ENCODE measurements around the gene ATP8B3.
"Not testable (repeated sequence)": the region's sequence is repeated elsewhere in the genome, so short reads cannot be mapped to it uniquely, and the experiment has no call there.

The ATP8B3 gene

DNA sequence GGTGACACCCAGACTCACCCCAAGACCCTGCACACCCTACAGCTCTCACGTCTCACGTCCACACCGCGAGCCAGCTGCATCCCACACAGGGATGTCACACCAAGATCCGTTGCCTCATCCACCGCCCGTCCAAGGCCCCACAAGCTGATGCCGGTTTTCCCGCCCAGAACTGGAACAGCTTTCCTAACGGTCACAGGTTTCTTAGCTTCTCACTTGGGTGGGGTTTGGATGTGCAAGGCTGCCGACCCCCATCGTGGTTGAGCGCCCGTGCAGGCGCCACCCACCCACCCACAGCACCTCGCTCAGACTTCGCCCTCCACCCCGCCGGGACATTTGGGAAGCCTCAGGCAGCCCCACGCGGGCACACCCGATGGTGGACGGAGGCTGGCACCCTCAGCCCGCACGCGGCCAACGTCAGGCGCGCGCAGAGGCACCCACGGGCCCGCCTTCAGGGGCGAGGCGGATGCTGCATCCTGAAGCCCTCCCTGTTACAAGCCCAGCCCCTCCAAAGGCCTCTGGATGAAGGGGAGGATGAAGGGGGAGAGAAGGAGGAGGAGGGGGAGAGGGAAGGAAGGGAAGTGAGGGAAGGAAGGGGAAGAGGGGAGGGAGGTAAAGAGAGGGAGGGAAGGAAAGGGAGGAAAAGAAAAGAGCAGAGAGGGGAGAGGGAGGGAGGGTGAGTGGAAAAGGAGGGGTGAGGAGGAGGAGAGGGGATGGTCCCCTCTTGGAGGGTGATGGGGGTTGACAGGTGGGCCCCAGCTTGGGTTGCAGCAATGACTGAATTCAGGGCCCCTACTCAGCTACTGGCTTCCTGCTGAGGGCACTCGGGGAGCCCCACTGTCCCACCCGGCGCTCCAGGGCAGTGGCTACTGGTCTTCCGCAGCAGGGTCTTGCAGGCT lies 45.9 kb downstream of the ATP8B3 start:
- DNase-seq: no peak

GRCh38 chr19:1765232-1765903 lies 46.7 kb downstream of the ATP8B3 start:
- DNase-seq: peak; percentile 72

- DNase-seq: peak; percentile 51
Observed at GRCh38 chr19:1764729-1765128, 47.3 kb downstream of the ATP8B3 start.

DNA sequence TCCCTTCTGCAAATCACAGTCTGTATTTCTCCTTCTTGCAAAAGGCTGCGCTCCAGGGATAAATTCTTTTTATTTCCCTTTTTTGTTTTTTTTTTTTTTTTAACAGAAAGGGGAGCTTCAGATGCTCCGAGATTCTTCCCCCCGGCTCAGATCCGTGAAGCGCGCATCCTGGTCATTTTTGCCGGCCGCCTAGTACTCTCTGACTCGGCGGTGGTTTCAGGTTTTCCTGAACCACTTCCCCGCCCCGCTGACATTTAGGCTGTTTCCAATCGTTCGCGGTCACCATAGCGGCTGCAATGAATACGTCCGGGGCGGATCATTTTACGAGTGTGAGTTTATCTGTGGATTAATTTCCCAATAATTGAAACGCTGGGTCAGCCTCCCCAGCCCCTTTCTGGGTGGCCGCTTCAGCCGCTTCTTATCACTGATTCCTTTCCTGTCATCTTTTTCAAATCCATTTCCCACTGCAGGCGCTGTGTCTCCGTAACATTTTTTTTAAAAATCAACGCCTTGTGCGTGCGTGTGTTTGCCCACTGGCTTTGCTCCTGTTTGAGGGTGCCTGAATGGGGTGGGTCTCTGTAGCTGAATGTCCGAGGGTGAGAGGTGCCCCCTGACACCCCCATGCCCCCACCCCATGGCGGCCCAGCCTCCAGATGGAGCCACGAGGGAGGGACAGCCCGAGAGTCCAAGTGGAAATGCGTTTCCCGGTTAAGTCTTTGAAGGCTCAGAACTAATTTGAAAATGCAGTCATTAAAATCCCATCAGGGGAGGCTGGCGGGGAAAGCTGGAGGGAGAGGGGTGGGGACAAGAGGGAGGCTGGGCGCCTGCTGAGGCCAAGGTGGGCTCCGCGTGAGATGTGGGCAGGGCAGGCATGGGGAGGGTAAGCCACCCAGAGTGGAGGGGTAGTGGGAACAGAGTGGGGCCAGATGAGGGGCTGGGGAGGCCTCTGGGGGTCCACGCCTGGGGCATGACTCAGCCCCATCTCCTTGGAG lies 48.1 kb downstream of the ATP8B3 start:
- DNase-seq: peak; percentile 24

DNA sequence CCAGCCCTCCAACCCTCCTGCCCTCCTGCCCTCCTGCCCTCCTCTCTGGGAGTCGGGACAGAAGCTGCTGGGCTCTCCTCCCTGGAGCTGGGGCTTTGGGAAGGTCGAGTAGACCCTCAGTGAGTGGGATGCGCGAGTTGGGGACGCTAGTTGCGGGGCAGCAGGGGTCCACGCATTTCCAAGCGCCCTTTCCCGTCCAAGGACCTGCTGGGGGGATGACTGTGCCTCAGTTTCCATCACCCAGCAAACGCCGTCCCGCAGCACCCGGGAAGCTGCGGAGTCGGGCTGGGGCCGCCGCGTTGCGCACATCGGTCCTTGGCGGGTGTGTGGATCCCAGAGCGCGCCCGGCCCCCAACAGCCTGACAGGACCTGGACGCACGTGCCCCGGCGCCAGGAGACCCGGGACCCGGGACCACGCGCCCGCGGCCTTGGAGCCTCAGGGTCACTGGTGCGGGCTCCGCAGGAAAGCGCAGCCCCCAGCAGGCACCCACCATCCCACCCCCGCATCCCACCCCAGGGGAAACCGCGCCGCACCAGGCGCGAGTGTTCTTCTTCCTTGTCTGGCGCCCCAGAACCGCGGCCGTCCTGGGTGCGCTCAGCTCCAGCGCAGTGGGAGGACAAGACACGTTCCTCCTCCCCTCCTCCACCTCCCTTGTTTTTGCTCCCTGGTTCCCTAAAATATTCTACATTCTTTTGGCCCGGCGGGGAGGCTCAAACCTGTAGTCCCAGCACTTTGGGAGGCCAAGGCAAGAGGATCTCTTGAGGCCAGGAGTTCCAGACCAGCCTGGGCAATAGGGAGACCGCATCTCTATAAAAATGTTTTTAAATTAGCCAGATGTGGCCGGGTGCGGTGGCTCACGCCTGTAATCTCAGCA lies 49.6 kb downstream of the ATP8B3 start:
- no peak for DNase-seq

DNA sequence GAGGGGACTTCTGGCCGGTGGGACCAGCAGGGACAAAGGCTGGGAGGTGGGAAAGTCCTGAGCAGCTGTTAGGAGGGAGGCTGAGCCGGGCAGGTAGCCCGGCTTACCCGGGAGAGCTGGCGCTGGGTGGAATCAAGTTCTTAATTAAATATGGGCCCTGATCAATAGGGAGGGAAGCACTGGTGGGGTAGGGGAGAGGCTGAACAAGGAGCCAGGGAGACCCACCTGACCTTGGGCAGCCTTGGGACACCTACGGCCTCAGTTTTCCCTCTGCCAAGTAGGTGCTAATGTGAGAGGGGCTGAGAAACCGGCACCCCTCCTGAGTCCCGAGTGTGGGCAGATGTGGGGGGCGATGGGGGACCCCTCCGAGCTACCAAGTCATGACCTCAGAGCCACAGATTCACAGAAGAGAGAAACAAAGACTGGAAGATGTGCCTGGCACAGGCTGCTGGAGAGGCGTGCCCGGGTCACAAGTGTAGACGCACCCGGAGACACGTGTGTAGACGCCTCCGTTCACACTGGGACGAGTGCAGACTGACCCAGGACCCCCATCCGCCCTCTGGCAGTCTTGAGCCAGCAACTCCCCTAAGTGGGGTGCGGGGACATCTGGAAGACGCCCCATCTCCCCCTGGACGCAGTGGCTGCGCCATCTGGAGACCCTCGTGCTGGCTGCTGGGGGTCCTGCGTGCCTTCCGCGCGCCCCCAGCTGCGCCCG lies 50.4 kb downstream of the ATP8B3 start:
- DNase-seq: no peak

GRCh38 chr19:1760786-1761527 lies 51.1 kb downstream of the ATP8B3 start:
- DNase-seq: not testable (repeated sequence)

GRCh38 chr19:1760020-1760419 lies 52.1 kb downstream of the ATP8B3 start:
- no peak for DNase-seq

DNA sequence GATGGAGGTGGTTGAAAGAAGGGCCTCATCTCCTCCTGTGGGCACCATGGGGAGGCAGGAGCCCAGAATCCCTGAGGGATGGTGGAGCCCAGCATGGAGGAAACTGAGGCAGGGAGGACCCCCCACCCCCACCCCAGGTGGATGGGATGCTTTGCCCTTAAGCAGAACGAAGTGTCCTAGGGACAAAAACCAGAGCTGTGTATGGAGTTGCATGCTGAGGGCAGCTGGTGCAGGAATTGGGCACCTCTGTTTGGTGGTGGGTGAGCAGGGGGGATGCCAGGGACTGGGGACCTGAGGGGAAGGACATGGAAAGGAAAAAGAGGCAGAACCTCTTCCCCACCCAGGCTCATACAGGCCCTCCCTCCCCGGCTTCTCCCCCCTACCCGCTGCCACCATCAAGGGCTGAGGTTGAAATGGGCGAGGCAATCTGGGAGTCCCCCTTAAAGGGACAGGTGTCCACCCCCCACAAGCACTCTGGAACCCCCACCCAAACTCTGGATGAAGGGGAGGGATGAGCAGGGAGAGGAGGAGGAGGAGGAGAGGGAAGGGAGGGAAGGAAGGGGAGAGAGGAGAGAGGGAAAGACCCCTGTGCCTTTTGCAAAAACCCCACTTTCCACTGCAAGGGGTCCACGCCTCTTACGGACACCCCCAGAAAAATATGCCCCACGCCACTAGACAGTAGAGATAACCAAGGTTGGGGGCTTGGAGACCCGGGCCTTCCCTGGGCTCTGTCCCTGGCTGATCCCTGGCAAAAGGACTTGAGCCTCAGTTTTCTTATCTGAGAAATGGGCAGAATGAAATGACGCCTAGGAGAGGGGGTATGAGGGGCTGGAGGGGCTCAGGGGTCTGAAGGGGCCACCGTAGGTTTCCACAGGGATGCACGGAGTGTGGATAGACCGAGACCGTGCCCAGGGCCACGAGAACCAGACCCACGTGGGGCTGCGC lies 52.8 kb downstream of the ATP8B3 start:
- DNase-seq: no peak

DNA sequence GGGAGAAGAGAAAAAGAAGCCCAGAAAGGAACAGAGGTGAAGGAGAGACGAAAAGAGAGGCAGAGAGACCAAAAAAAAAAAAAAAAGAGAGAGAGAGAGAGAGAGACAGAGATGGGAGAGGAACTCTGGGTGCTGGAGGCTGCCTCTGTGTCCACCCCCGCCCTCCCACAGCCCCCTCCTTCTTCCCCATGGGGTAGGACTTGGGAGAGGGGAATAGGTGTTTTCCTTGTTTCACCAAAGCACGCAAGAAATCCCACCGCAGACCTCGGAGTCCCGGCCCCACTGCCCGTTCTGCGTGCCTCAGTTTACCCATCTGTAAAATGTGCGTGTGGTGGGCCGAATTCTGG lies 53.9 kb downstream of the ATP8B3 start:
- DNase-seq: no peak

DNA sequence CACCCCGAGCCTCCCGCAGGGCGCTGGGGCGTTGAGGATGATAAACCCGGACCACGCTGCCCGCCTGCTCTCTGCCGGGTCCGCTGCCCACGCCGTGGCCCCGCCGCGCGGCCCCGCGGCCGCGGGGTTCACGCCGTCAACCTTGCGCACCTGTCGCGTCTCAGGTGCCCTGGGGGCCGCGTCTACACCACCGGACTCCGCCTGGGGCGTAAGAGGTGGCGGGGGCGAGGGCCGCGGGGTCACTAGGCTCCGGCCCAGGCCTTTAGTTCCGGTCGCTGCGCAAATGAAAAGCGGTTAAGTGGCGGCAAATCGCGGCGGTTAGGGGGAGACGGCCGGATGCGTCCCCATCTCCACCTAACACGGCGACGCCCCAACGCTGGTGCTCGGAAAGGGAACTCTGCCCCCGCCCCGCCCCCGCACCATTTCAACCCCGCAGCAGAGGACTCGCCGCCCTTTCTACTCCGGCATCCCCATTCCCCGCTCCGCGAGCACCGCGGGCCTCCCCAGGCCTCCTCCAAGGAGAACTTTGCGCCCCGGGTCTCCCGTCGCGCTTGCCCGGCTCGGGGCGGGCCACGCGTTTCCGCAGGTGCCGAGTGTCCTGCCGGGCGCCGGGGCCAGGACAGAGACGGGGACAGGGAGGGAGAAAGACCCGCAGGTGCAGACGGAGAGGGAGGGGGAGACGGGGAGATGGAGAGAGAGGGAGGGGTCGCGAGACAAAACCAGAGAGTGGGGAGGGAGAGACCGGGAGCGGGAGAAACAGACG lies 54.4 kb downstream of the ATP8B3 start:
- no peak for DNase-seq

DNA sequence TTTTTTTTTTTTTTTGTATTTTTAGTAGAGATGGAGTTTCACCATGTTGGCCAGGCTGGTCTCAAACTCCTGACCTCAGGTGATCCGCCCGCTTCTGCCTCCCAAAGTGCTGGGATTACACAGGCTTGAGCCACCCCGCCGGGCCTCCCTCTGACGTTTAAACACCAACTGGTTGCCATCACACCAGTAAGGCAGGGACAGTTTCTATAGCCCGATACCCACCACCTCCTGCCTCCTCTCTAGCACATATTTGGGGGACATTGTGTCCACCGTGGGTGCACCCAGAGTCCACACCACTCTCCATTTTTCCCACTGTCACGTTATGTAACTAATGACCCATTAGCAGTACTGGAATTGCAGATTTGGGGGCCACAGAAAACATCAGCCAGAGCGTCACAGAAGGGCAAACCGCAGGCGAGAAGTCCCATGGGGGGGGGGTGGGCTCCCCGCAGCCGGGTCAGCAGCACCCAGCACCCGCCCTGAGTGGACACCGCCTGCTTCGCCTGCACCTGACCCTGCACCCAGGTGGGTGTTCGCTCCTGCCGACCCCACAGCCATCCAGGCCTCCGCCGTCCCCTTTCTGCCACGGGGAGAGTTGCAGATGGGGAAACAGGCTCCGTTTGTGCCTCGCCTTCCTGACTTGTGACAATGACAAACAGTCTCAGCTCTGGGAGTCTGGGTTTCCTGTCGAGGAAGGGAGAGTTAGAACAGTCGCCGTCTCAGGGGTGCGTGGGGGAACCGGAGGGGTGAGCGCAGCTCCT lies 55.2 kb downstream of the ATP8B3 start:
- no peak for DNase-seq

GRCh38 chr19:1756264-1756663 lies 55.8 kb downstream of the ATP8B3 start:
- peak; percentile 38 for DNase-seq

- DNase-seq: peak; percentile 83
Observed at GRCh38 chr19:1755467-1756171, 56.5 kb downstream of the ATP8B3 start.

- DNase-seq: peak; percentile 71
Observed at GRCh38 chr19:1754636-1755466, 57.2 kb downstream of the ATP8B3 start.

GRCh38 chr19:1754018-1754635 lies 57.9 kb downstream of the ATP8B3 start:
- no peak for DNase-seq
